ENCODE measurements around the gene PRDM16.

DNA sequence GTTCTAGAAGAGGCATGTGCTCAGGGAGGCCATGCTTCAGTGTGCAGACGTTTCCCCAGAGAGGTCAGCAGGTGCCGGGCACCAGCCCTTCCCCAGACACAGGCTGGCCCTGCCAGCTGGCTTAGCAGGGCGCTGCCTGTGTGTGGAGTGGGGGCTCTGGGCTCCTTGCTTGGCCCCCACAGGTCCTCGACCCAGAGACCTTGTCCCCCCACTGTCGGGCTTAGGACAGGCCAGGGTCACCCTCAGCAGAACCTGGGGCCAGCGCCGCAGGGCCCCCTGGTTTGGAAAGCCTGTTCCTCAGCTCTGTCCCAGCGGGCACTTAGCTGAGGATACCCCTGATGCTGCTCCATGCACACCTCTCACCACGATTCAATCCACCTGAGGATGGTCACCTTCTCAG lies 213.2 kb downstream of the PRDM16 start:
- TF ChIP-seq CHD2 (IDR thresholded peaks at IDR 0.05; ENCODE audit: low read length, partially characterized antibody) (no peak), BHLHE40 (IDR thresholded peaks at IDR 0.05; ENCODE audit: low read depth, low read length) (no peak), EP300 (IDR thresholded peaks at IDR 0.05) (no peak), MAZ (IDR thresholded peaks at IDR 0.05; ENCODE audit: borderline replicate concordance, low read depth, low read length) (no peak), POLR2A (IDR thresholded peaks at IDR 0.05; ENCODE audit: low read length) (no peak), HOXA7 (CRISPR knock-in tag; IDR thresholded peaks at IDR 0.05) (no peak), CBX2 (IDR thresholded peaks at IDR 0.05; ENCODE audit: borderline replicate concordance, low read depth) (no peak), RNF2 (IDR thresholded peaks at IDR 0.05; ENCODE audit: borderline replicate concordance, low read depth) (no peak)
- TF ChIP-seq, protein P1, sequence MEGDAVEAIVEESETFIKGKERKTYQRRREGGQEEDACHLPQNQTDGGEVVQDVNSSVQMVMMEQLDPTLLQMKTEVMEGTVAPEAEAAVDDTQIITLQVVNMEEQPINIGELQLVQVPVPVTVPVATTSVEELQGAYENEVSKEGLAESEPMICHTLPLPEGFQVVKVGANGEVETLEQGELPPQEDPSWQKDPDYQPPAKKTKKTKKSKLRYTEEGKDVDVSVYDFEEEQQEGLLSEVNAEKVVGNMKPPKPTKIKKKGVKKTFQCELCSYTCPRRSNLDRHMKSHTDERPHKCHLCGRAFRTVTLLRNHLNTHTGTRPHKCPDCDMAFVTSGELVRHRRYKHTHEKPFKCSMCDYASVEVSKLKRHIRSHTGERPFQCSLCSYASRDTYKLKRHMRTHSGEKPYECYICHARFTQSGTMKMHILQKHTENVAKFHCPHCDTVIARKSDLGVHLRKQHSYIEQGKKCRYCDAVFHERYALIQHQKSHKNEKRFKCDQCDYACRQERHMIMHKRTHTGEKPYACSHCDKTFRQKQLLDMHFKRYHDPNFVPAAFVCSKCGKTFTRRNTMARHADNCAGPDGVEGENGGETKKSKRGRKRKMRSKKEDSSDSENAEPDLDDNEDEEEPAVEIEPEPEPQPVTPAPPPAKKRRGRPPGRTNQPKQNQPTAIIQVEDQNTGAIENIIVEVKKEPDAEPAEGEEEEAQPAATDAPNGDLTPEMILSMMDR (IDR thresholded peaks at IDR 0.05): no peak
- TF ChIP-seq, protein P2, sequence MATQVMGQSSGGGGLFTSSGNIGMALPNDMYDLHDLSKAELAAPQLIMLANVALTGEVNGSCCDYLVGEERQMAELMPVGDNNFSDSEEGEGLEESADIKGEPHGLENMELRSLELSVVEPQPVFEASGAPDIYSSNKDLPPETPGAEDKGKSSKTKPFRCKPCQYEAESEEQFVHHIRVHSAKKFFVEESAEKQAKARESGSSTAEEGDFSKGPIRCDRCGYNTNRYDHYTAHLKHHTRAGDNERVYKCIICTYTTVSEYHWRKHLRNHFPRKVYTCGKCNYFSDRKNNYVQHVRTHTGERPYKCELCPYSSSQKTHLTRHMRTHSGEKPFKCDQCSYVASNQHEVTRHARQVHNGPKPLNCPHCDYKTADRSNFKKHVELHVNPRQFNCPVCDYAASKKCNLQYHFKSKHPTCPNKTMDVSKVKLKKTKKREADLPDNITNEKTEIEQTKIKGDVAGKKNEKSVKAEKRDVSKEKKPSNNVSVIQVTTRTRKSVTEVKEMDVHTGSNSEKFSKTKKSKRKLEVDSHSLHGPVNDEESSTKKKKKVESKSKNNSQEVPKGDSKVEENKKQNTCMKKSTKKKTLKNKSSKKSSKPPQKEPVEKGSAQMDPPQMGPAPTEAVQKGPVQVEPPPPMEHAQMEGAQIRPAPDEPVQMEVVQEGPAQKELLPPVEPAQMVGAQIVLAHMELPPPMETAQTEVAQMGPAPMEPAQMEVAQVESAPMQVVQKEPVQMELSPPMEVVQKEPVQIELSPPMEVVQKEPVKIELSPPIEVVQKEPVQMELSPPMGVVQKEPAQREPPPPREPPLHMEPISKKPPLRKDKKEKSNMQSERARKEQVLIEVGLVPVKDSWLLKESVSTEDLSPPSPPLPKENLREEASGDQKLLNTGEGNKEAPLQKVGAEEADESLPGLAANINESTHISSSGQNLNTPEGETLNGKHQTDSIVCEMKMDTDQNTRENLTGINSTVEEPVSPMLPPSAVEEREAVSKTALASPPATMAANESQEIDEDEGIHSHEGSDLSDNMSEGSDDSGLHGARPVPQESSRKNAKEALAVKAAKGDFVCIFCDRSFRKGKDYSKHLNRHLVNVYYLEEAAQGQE (IDR thresholded peaks at IDR 0.05): no peak
- TF ChIP-seq, protein P3, sequence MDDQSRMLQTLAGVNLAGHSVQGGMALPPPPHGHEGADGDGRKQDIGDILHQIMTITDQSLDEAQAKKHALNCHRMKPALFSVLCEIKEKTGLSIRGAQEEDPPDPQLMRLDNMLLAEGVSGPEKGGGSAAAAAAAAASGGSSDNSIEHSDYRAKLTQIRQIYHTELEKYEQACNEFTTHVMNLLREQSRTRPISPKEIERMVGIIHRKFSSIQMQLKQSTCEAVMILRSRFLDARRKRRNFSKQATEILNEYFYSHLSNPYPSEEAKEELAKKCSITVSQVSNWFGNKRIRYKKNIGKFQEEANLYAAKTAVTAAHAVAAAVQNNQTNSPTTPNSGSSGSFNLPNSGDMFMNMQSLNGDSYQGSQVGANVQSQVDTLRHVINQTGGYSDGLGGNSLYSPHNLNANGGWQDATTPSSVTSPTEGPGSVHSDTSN (IDR thresholded peaks at IDR 0.05): no peak

All from A549 (cell line).